Karpas-422 (cell line): Measurements from ENCODE around the gene NKTR. TPM values are rescaled to one million over a fixed set of nuclear protein-coding genes. Genes with fewer than 3 reads are reported as not detected.

Experiments
- DNase-seq: peaks from one replicate; pipeline ENCODE4 v3.0.0-alpha.2; 2015
- H2AFZ ChIP-seq: fragments of 200-600 bp; sonication (generic); 2 replicates; pipeline ENCODE4 v1.6.1; 2014; ENCODE audit warnings: antibody characterized with exemption, low read length, mixed read lengths
- H3K27ac ChIP-seq: fragments of 200-600 bp; sonication (generic); 2 replicates; pipeline ENCODE4 v1.5.1; 2014; ENCODE audit warnings: mild to moderate bottlenecking, low read length, moderate library complexity
- H3K27me3 ChIP-seq: fragments of 200-600 bp; sonication (generic); 2 replicates; pipeline ENCODE4 v1.6.1; 2014; ENCODE audit warnings: low read length, mixed read lengths
- H3K36me3 ChIP-seq: fragments of 200-600 bp; sonication (generic); 2 replicates; pipeline ENCODE4 v1.6.1; 2014; ENCODE audit warnings: low read length, mixed read lengths; ENCODE audit not compliant: insufficient read depth
- H3K4me1 ChIP-seq: fragments of 200-600 bp; sonication (generic); 2 replicates; pipeline ENCODE4 v1.6.1; 2014; ENCODE audit warnings: mild to moderate bottlenecking, low read length, mixed read lengths
- H3K4me2 ChIP-seq: fragments of 200-600 bp; sonication (generic); 2 replicates; pipeline ENCODE4 v1.6.1; 2014; ENCODE audit warnings: low read length, low read depth, mild to moderate bottlenecking; ENCODE audit not compliant: poor library complexity, severe bottlenecking
- H3K4me3 ChIP-seq: fragments of 200-600 bp; sonication (generic); 2 replicates; pipeline ENCODE4 v1.5.1; 2014; ENCODE audit warnings: mild to moderate bottlenecking, antibody characterized with exemption, low read length, mixed read lengths
- H3K79me2 ChIP-seq: fragments of 200-600 bp; sonication (generic); 2 replicates; pipeline ENCODE4 v1.6.1; 2014; ENCODE audit warnings: mild to moderate bottlenecking, low read length, mixed read lengths
- H3K9ac ChIP-seq: fragments of 200-600 bp; sonication (generic); 2 replicates; pipeline ENCODE4 v1.6.0; 2014; ENCODE audit warnings: low read length
- H3K9me2 ChIP-seq: fragments of 200-600 bp; sonication (generic), shearing (Covaris generic); replicated peaks from 2 replicates; pipeline ENCODE4 v1.6.0; 2014; ENCODE audit warnings: mild to moderate bottlenecking, low read length, moderate library complexity; ENCODE audit not compliant: insufficient read depth
- H3K9me3 ChIP-seq: fragments of 300-700, 200-600 bp; sonication (generic); 2 replicates; pipeline ENCODE4 v1.6.1; 2014; ENCODE audit warnings: low read length, mixed read lengths
- H4K20me1 ChIP-seq: fragments of 200-600 bp; sonication (generic); 2 replicates; pipeline ENCODE4 v1.6.1; 2014; ENCODE audit warnings: mild to moderate bottlenecking, antibody characterized with exemption, low read length, low read depth; ENCODE audit not compliant: insufficient read depth
- total RNA-seq: library from RNA; depleted of rRNA; stranded (reverse); fragments of >200 nt; shearing (Covaris generic); gene quantifications from 2 replicates; pipeline ENCODE4 v1.2.3, GENCODE V29; 2014; ENCODE audit warnings: low replicate concordance

The NKTR gene
- total RNA-seq, 1 experiment from 2014 or later = 178 TPM

DNA sequence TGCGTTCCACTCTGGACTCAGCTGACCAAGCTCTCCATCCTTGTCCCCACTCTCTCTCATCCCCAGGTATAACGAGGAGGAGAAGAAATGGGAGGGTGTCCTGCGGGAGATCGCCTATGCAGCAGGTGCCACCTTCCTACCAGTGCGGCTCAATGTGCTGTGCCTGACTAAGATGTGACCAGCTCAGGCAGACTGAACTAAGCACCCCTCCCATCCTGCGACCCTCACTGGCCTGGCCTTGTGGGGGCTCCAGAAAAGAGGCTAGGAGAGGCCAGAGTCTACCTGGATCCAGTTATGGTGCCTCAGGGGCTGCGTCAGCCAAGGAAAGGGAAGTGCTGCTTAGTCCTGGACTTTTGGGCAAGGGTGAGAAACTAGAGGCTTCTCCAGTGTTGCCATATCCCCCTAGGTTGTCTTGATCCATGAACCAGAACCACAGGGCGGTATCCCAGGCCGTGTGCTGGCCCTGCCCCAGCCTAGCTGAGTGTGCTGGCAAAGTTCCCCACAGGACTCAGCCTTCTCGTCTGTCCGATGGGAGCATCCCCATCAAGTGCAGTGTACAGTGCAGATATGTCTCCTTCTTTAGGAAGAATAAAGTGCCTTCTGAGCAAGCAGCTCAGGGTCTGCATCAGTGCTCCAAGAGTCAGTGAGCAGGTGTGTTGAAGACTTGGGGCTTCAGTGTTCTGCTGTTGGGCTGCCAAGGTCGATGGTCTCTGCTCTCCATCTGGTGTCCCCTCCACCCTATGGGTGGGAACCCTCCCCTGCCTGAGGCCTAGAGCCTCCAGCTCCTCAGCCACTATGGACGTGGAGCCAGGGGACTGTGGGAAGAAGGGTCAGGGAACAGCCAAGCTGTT is 91.6 kb downstream of the NKTR start:
- Histone ChIP-seq H4K20me1 (no peaks in the 10 kb centered on the region), H3K36me3 (no peaks in the 10 kb centered on the region), H3K4me1 (no peaks in the 10 kb centered on the region), H3K79me2 (no peaks in the 10 kb centered on the region), H3K27me3 (no peaks in the 10 kb centered on the region), H2AFZ (no peak overlapping the region), H3K4me3 (no peak overlapping the region), H3K9me2 (no peaks in the 10 kb centered on the region), H3K9ac (no peak overlapping the region), H3K27ac (no peak overlapping the region), H3K4me2 (no peak overlapping the region), H3K9me3 (no peaks in the 10 kb centered on the region)
- DNase-seq = no peak

DNA sequence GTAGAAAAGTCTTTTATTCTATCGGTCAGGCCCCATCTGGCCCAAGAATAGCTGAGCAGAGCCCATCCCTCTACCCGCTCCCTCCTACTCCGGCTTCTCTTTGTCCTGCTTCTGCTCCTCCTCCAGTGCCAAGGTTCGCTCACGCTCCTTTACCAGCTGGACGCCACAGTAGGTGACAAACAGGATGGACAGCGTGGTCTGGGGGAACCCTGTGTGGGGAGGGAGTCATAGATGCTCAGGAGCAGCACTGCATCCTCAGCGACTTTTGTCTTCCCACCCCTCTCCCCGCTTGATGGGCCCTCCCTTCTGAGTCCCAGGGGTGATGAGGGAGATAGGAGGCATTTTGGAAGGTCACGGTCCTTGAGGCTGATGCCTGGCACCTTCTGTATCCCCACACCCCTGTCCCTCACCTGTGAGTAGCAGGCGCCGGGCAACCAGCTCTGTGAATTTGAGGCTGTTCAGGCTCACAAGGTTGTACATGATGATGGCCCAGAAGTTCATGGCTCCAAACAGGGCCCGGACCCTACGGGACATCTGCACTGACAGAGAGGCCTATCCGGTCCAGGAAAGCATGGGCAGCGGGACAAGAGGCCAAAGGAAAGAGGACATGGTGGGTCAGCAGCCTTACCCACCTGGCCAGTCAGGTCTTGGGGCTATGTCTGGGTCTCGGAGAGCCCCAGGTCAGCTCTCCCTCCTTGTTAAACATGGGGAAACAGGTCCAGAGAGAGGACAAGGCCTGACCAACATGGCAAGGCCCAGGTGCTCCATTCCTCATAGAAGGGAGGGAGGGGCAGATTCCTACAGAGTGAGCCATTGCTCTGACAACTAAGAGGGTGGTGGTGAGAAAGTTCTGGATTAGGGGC is 92.4 kb downstream of the NKTR start:
- no peak for DNase-seq
- no peaks in the 10 kb centered on the region for H3K4me1 ChIP-seq

DNA sequence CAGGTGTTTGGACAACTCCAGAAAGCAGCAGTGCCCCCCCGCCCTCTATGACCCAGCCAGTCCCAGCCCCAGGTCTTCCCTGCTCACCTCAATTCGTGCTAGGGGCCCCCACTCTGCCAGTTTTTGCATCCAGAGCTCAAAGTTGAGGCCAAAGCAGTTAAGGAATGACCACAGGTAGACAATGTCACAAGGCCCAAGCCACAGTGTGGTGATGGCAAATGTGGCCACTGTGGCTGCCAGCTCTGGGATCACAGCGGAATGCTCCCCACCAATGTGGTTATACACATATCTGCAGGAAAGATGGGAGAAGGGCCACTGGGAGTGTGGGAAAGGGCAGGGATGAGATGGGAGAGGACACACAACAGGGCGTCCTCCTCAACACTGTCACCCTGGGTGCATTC is 93.0 kb downstream of the NKTR start:
- no peaks in the 10 kb centered on the region for H3K27me3 ChIP-seq
- no peak overlapping the region for H3K9ac ChIP-seq
- no peak overlapping the region for H3K4me3 ChIP-seq
- no peak for DNase-seq
- no peak overlapping the region for H2AFZ ChIP-seq
- no peak overlapping the region for H3K4me2 ChIP-seq
- H3K79me2 ChIP-seq = no peaks in the 10 kb centered on the region
- H4K20me1 ChIP-seq = no peaks in the 10 kb centered on the region
- no peaks in the 10 kb centered on the region for H3K9me2 ChIP-seq
- H3K4me1 ChIP-seq = no peaks in the 10 kb centered on the region
- H3K27ac ChIP-seq = no peak overlapping the region
- H3K9me3 ChIP-seq = no peaks in the 10 kb centered on the region
- no peaks in the 10 kb centered on the region for H3K36me3 ChIP-seq

More for the DNA sequence above, 92.4 kb downstream of the NKTR start:
- H3K4me3 ChIP-seq = no peak overlapping the region
- H3K9me2 ChIP-seq = no peaks in the 10 kb centered on the region
- no peak overlapping the region for H3K4me2 ChIP-seq
- H3K27me3 ChIP-seq = no peaks in the 10 kb centered on the region
- no peaks in the 10 kb centered on the region for H4K20me1 ChIP-seq
- no peaks in the 10 kb centered on the region for H3K79me2 ChIP-seq
- H2AFZ ChIP-seq = no peak overlapping the region
- no peaks in the 10 kb centered on the region for H3K9me3 ChIP-seq
- no peak overlapping the region for H3K27ac ChIP-seq
- H3K9ac ChIP-seq = no peak overlapping the region
- H3K36me3 ChIP-seq = no peaks in the 10 kb centered on the region

DNA sequence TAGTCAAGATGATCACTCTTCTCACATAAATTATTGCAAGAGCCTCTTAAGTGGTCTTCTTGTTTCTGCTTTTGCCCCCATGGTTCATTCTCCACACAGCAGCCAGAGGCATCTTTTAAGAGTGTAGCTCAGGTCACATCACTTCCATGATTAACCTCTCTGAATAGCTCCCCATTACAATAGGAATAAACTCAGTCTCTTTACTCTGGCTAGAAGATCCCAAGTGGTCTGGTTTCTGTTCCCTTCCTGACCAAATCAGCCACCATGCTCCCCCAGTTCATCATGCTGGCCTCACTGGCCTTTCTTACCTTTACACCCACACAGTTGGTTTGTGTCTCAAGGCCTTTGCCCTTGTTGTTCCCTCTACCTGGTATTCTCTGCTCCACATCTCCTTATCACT is 93.9 kb downstream of the NKTR start:
- Histone ChIP-seq H3K9me3 (no peaks in the 10 kb centered on the region), H3K4me2 (no peak overlapping the region), H4K20me1 (no peaks in the 10 kb centered on the region), H3K4me3 (no peak overlapping the region), H2AFZ (no peak overlapping the region), H3K4me1 (peaks cover 2% of the 10 kb centered on the region; the same call in 1 of the 2 replicates), H3K9me2 (no peaks in the 10 kb centered on the region), H3K36me3 (no peaks in the 10 kb centered on the region), H3K27ac (no peak overlapping the region), H3K27me3 (no peaks in the 10 kb centered on the region), H3K9ac (no peak overlapping the region), H3K79me2 (no peaks in the 10 kb centered on the region)
- no peak for DNase-seq

DNA sequence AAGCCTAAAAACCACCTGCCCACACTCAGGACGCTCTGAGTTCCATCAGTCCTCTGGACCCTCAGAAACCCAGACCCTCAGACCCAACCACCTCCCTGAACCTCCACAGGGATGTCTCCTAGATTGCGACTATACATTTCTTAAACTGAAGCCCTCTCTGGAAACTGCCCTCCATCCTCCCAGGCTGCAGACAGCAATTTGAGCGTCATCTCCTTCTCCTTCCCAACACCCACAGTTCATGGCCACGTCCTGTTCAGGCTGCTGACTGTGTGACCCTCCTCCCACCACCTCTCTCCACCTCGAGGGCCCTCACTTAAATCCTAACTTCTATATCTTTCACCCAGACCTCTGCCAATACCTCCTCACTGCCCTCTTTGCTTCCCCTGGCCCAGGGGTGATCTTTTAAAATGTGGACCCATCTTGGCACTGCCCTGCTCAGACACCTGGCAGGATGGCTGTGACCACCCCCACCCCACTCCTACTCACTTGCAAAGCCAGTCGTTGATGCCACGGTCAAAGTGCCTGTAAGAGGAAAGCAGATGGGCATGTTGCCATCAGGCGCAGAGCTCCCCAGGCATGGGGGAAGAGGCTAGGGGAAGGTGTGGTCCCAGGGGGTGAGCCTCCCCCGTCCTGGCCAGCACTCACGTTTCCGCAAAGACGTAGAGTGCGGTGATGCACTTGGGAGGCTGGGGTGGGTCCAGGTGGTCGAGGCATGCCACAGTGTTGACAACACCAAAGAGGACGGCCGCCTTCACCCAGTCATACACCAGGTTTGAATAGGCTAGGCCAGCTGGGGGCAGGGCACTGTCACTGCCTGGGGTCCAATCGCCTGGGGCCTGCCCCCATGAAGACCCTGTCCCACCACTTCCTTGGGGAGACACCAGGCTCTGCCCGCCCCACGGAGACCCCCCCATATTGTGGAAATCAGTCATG is 96.1 kb downstream of the NKTR start:
- Histone ChIP-seq H4K20me1 (0 out of 2 replicates have a peak, but pooled peaks cover under 1% of the 10 kb centered on the region), H3K9ac (no peak overlapping the region), H3K27me3 (no peaks in the 10 kb centered on the region), H3K36me3 (no peaks in the 10 kb centered on the region), H3K9me3 (no peaks in the 10 kb centered on the region), H3K9me2 (no peaks in the 10 kb centered on the region), H3K4me3 (no peak overlapping the region), H3K79me2 (no peaks in the 10 kb centered on the region), H2AFZ (no peak overlapping the region), H3K27ac (no peak overlapping the region), H3K4me2 (no peak overlapping the region), H3K4me1 (peaks cover 7% of the 10 kb centered on the region; the same call in 1 of the 2 replicates)
- no peak for DNase-seq

DNA sequence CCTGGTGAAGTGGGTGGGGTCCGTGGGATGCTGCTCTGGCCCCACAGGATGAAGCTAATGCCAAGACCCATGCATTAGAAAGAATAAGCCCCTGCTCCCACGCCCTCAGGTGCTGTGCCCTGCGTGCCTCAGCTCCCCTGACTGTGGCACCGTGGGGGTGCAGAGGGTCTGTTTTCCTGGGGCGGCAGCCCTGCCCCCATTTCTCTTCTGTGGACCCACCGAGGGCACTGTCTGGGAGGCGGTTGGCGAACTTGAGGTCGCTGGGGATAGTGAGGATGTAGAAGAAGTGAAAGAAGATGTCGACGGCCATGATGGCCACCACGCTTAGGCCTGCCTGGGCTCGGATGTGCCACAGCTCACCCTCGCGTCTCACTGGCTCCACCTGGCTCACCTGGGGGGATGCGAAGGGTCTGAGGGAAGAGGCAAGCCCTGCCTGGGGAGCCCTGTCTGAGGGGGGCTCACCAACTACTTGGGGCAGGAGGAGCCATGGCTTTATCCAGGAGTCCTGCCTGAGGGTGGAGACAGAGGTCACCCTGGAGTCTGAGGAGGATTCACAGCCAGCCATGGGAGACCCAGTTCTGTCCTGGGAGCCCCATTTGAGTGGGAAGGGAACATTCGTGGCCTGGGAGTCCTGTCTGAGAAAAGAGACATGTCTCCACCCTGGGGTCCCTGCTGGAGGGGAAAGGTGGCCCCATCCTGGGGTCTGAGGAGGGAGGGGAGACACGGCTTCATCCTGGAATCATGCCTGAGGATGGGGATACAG is 97.0 kb downstream of the NKTR start:
- DNase-seq = no peak
- Histone ChIP-seq H3K4me3 (no peak overlapping the region), H3K4me1 (peaks cover 7% of the 10 kb centered on the region; the same call in 1 of the 2 replicates), H3K79me2 (no peaks in the 10 kb centered on the region), H2AFZ (no peak overlapping the region), H3K36me3 (no peaks in the 10 kb centered on the region), H3K27ac (no peak overlapping the region), H3K9ac (no peak overlapping the region), H4K20me1 (0 out of 2 replicates have a peak, but pooled peaks cover 4% of the 10 kb centered on the region), H3K4me2 (no peak overlapping the region), H3K9me2 (no peaks in the 10 kb centered on the region), H3K9me3 (no peaks in the 10 kb centered on the region), H3K27me3 (no peaks in the 10 kb centered on the region)
